HCT116 (cell line): ENCODE results near the gene PTGIR. TPM values are rescaled to one million over a fixed set of nuclear protein-coding genes. Genes with fewer than 3 reads are reported as not detected.

Experiments
- ATAC-seq: fragments of 200-7000 bp; cut with Tn5 transposase; 2 replicates; pipeline ENCODE4 v1.9.1; 2020; ENCODE audit warnings: mild to moderate bottlenecking, moderate library complexity
- BruUV-seq: library from RNA; stranded (reverse); fragments of 400-500 nt; replicated peaks from 2 replicates; lab custom pipeline; 2021; lab: Mats Ljungman, UMichigan
- CTCF ChIA-PET: fragments of 300-600 bp; sonication (Branson Sonifier 250); formaldehyde crosslinking; loops from one replicate; lab custom pipeline; 2021; ENCODE audit warnings: antibody characterized with exemption; lab: Charles Lee
- POLR2A ChIA-PET: fragments of 300-600, 350-600 bp; sonication (Branson Sonifier 250); formaldehyde crosslinking; loops from one replicate; lab custom pipeline; 2021; ENCODE audit warnings: antibody characterized with exemption; lab: Charles Lee
- RAD21 ChIA-PET, 2 experiments: fragments of 300-600 bp; sonication (Branson Sonifier 250); formaldehyde crosslinking; loops; one replicate each; lab custom pipeline; 2023; ENCODE audit warnings: low total read pairs in 2 of 2; ENCODE audit not compliant: uncharacterized antibody in 2 of 2, unreplicated experiment in 2 of 2, low non-redundant PET in 1 of 2; lab: Charles Lee
- DNase-seq: peaks from one replicate; pipeline ENCODE4 v3.0.0-alpha.2; 2010; ENCODE audit warnings: low read depth, low spot score
- H2AFZ ChIP-seq: fragments of 200-600 bp; shearing (Covaris generic), sonication (generic); 2 replicates; pipeline ENCODE4 v1.6.1; 2017; ENCODE audit warnings: low read depth, mixed run types, mixed read lengths, antibody characterized with exemption, low read length; ENCODE audit not compliant: poor library complexity, severe bottlenecking
- H3K27ac ChIP-seq: 2 replicates; pipeline ENCODE4 v1.5.1; 2012; ENCODE audit warnings: low read depth, low read length
- H3K27me3 ChIP-seq: fragments of 200-600 bp; sonication (generic); 2 replicates; pipeline ENCODE4 v1.6.1; 2016; ENCODE audit warnings: mixed run types, low read length, mixed read lengths; ENCODE audit not compliant: insufficient read depth
- H3K36me3 ChIP-seq, 2 experiments: fragments of 200-500 bp in 1 of 2; fragments of 200-600 bp in 1 of 2; sonication (Bioruptor generic) in 1 of 2; sonication (generic) in 1 of 2; 2 replicates each; pipeline versions ENCODE4 v1.5.1 to v1.6.1; 2014 to 2016; ENCODE audit warnings: low read length in 2 of 2, inconsistent platforms in 1 of 2, mixed read lengths in 1 of 2, mixed run types in 1 of 2; ENCODE audit not compliant: insufficient read depth in 2 of 2, control insufficient read depth in 1 of 2
- H3K4me1 ChIP-seq, 2 experiments: fragments of 200-600 bp in 1 of 2; sonication (generic) in 1 of 2; 2 replicates each; pipeline versions ENCODE4 v1.5.1 to v1.6.1; 2012 to 2017; ENCODE audit warnings: low read length in 2 of 2, inconsistent platforms in 1 of 2, mild to moderate bottlenecking in 1 of 2, mixed read lengths in 1 of 2, mixed run types in 1 of 2, moderate library complexity in 1 of 2; ENCODE audit not compliant: insufficient read depth in 2 of 2, control insufficient read depth in 1 of 2
- H3K4me2 ChIP-seq: fragments of 200-600 bp; sonication (generic); 2 replicates; pipeline ENCODE4 v1.6.1; 2017; ENCODE audit warnings: mixed run types, low read length, mixed read lengths
- H3K4me3 ChIP-seq, 2 experiments: fragments of 200-600 bp in 1 of 2; sonication (generic) in 1 of 2; replicated peaks in 1 of 2; 2 replicates each; pipeline ENCODE4 v1.5.1; 2011 to 2016; ENCODE audit warnings: low read length in 2 of 2, control low read depth in 1 of 2, low read depth in 1 of 2, mild to moderate bottlenecking in 1 of 2, mixed read lengths in 1 of 2, mixed run types in 1 of 2
- H3K79me2 ChIP-seq: fragments of 200-600 bp; sonication (generic); 2 replicates; pipeline ENCODE4 v1.6.1; 2017; ENCODE audit warnings: mild to moderate bottlenecking, mixed run types, low read length, moderate library complexity, mixed read lengths; ENCODE audit not compliant: insufficient read depth
- H3K9ac ChIP-seq: fragments of 200-600 bp; sonication (generic); 2 replicates; pipeline ENCODE4 v1.6.1; 2016; ENCODE audit warnings: low read length, mixed read lengths
- H3K9me2 ChIP-seq: fragments of 200-600 bp; sonication (generic), shearing (Covaris generic); 2 replicates; pipeline ENCODE4 v1.6.1; 2017; ENCODE audit warnings: mixed run types, mild to moderate bottlenecking, moderate library complexity; ENCODE audit not compliant: insufficient read depth
- H3K9me3 ChIP-seq, 2 experiments: fragments of 200-500 bp in 1 of 2; fragments of 200-600 bp in 1 of 2; sonication (Bioruptor generic) in 1 of 2; sonication (generic) in 1 of 2; 2 replicates each; pipeline ENCODE4 v1.6.1; 2014 to 2017; ENCODE audit warnings: low read length in 2 of 2, mixed read lengths in 2 of 2, inconsistent platforms in 1 of 2, low read depth in 1 of 2, mild to moderate bottlenecking in 1 of 2, mixed run types in 1 of 2, moderate library complexity in 1 of 2; ENCODE audit not compliant: control insufficient read depth in 1 of 2, insufficient read depth in 1 of 2
- H4K20me1 ChIP-seq: fragments of 200-600 bp; sonication (generic), shearing (Covaris generic); 2 replicates; pipeline ENCODE4 v1.6.1; 2017; ENCODE audit warnings: mixed run types, mild to moderate bottlenecking, moderate library complexity; ENCODE audit not compliant: insufficient read depth
- ATF3 ChIP-seq: IDR thresholded peaks from 2 replicates; pipeline ENCODE4 v1.6.1; 2012
- CEBPB ChIP-seq: IDR thresholded peaks from 2 replicates; pipeline ENCODE4 v1.6.1; 2012; ENCODE audit warnings: low read depth
- CTCF ChIP-seq, 3 experiments: fragments of 200-600 bp in 1 of 3; sonication (generic) in 1 of 3; IDR thresholded peaks in 2 of 3; conservative IDR thresholded peaks in 1 of 3; 2 replicates each; pipeline ENCODE4 v1.5.1; 2012 to 2017; ENCODE audit warnings: low read depth in 2 of 3, low read length in 2 of 3, antibody characterized with exemption in 1 of 3, borderline replicate concordance in 1 of 3, control low read depth in 1 of 3, mild to moderate bottlenecking in 1 of 3, mixed read lengths in 1 of 3, mixed run types in 1 of 3, moderate library complexity in 1 of 3; ENCODE audit not compliant: insufficient read depth in 1 of 3
- EGR1 ChIP-seq: IDR thresholded peaks from 2 replicates; pipeline ENCODE4 v1.6.1; 2012; ENCODE audit warnings: low read depth
- ELF1 ChIP-seq: IDR thresholded peaks from 2 replicates; pipeline ENCODE4 v1.6.1; 2012; ENCODE audit warnings: low read depth, borderline replicate concordance
- EZH2 ChIP-seq: fragments of 200-600 bp; sonication (generic); IDR thresholded peaks from 2 replicates; pipeline ENCODE4 v1.6.1; 2017; ENCODE audit warnings: antibody characterized with exemption, mixed run types
- EZH2phosphoT487 ChIP-seq: fragments of 200-600 bp; IDR thresholded peaks from 2 replicates; pipeline ENCODE4 v1.6.1; 2018; ENCODE audit warnings: antibody characterized with exemption, borderline replicate concordance
- FOSL1 ChIP-seq: IDR thresholded peaks from 2 replicates; pipeline ENCODE4 v1.6.1; 2012; ENCODE audit warnings: low read depth
- JUND ChIP-seq: IDR thresholded peaks from 2 replicates; pipeline ENCODE4 v1.6.1; 2012
- MAX ChIP-seq: IDR thresholded peaks from 2 replicates; pipeline ENCODE4 v1.6.1; 2012
- POLR2AphosphoS5 ChIP-seq: IDR thresholded peaks from 2 replicates; pipeline ENCODE4 v1.6.1; 2011; ENCODE audit warnings: mild to moderate bottlenecking, low read depth, low read length, moderate library complexity
- REST ChIP-seq: IDR thresholded peaks from 2 replicates; pipeline ENCODE4 v1.6.1; 2012; ENCODE audit warnings: low read depth
- SRF ChIP-seq: IDR thresholded peaks from 2 replicates; pipeline ENCODE4 v1.6.1; 2012; ENCODE audit warnings: low read depth
- YY1 ChIP-seq: IDR thresholded peaks from 2 replicates; pipeline ENCODE4 v1.6.1; 2011; ENCODE audit warnings: low read length, low read depth, moderate library complexity, mild to moderate bottlenecking; ENCODE audit not compliant: insufficient replicate concordance; ENCODE audit errors: extremely low read depth
- ZNF274 ChIP-seq: fragments of 200-500 bp; sonication (Bioruptor generic); IDR thresholded peaks from 2 replicates; pipeline ENCODE4 v1.6.1; 2014; ENCODE audit warnings: mild to moderate bottlenecking, low read depth, low read length, inconsistent platforms
- intact Hi-C: fragments of 100-400 bp; cut with micrococcal nuclease; formaldehyde crosslinking; loops from 2 replicates; pipeline ENCODE4 v1.10.0; 2022
- total RNA-seq: library from RNA; stranded (reverse); gene quantifications from one replicate; pipeline ENCODE4 v1.2.1, GENCODE V29; 2021; ENCODE audit not compliant: unreplicated experiment
- TF ChIP-seq, protein P1 (sequence below): IDR thresholded peaks from 2 replicates; pipeline ENCODE4 v1.6.1; 2011; ENCODE audit warnings: mild to moderate bottlenecking, low read length, moderate library complexity; ENCODE audit not compliant: insufficient replicate concordance; ENCODE audit errors: extremely low read depth

PTGIR gene
- total RNA-seq, 1 experiment from 2014 or later = not detected

DNA sequence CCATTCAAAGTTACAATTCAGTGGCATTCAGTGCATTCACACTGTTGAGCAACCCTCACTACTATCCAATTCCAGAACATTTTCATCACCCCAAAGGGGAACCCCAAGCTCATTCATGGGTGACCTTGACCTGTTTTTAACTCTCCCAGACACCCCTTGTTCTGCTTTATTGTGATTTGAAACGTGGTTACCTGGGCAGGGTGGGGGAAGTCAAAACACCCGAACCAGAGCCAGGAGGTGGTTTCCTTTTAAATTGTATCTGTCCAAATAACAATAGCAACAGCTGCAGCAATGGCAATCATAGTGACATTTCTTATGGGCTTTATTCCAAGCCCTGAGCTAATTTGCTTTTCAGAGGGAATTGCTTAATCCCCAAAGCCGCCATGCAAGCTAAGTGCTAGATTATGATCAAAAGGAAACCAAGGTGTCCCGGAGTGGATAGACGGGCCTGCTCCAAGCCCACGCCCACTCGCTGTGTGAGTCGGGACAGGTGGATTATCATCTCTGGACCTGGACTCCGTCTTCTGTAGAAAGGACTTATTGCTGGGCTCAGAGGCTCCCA is 6.1 kb downstream of the PTGIR start:
- TF ChIP-seq JUND (no peak), FOSL1 (no peak), REST (no peak), CEBPB (no peak), ATF3 (no peak), EGR1 (no peak), MAX (no peak), EZH2 (no peak), YY1 (no peak), SRF (no peak), ZNF274 (no peak), EZH2phosphoT487 (no peak), CTCF (IDR thresholded peaks at IDR 0.05 in 2 of 3, conservative IDR thresholded peaks at IDR 0.05 in 1 of 3; ENCODE audit: borderline replicate concordance in 1 of 3, insufficient read depth in 1 of 3, low read depth in 2 of 3, low read length in 2 of 3) (no peak), POLR2AphosphoS5 (no peak), ELF1 (no peak)
- TF ChIP-seq, protein P1, sequence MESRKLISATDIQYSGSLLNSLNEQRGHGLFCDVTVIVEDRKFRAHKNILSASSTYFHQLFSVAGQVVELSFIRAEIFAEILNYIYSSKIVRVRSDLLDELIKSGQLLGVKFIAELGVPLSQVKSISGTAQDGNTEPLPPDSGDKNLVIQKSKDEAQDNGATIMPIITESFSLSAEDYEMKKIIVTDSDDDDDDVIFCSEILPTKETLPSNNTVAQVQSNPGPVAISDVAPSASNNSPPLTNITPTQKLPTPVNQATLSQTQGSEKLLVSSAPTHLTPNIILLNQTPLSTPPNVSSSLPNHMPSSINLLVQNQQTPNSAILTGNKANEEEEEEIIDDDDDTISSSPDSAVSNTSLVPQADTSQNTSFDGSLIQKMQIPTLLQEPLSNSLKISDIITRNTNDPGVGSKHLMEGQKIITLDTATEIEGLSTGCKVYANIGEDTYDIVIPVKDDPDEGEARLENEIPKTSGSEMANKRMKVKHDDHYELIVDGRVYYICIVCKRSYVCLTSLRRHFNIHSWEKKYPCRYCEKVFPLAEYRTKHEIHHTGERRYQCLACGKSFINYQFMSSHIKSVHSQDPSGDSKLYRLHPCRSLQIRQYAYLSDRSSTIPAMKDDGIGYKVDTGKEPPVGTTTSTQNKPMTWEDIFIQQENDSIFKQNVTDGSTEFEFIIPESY = no peak
- TF ChIP-seq, all 23 proteins: peak for 0
- H3K36me3 ChIP-seq = no peaks in the 10 kb centered on the region
- ATAC-seq (no peak), DNase-seq (no peak)
- POLR2A ChIA-PET = no interaction called here
- RAD21 ChIA-PET = interaction anchor here in 1 of 2 experiments (2.8 kb wide), 1 partner anchor 43 kb away, joined by 19 read pairs; the partner anchor contains the start of gene DACT3
- no peak overlapping the region for H3K27ac ChIP-seq
- CTCF ChIA-PET = interaction anchor here (1.1 kb wide), 1 partner anchor 43 kb away, joined by 5 read pairs; no protein-coding TSS in a partner anchor
- intact Hi-C loops = loop anchor here (10.0 kb wide), 1 partner anchor 106 kb away; no protein-coding TSS in a partner anchor
- H4K20me1 ChIP-seq = no peaks in the 10 kb centered on the region
- H3K9me2 ChIP-seq = no peaks in the 10 kb centered on the region
- no peak overlapping the region for H3K9ac ChIP-seq
- BruUV-seq = no TSS peak
- no peaks in the 10 kb centered on the region for H3K27me3 ChIP-seq
- H3K79me2 ChIP-seq = no peaks in the 10 kb centered on the region
- no peaks in the 10 kb centered on the region for H3K9me3 ChIP-seq
- H2AFZ ChIP-seq = no peak overlapping the region
- H3K4me3 ChIP-seq = no peak overlapping the region
- peaks cover 0 to 26% of the 10 kb centered on the region in 2 experiments; a peak in 3 of 4 replicates for H3K4me1 ChIP-seq
- H3K4me2 ChIP-seq = no peak overlapping the region
